Ovary (tissue), 9 donors: ENCODE results near the gene IL33. TPM values are rescaled to one million over a fixed set of nuclear protein-coding genes. Genes with fewer than 3 reads are reported as not detected.

Experiments used
- DNase-seq, 5 donors: peaks; one replicate each; pipeline ENCODE4 v3.0.0-alpha.2; 2019 to 2020
- H3K27ac ChIP-seq, 2 donors: fragments of 200-600 bp; one replicate each; pipeline versions ENCODE4 v1.5.1 to v1.8.0; 2019 to 2022
- H3K27me3 ChIP-seq: fragments of 200-600 bp; one replicate; pipeline ENCODE4 v1.8.0; 2022
- H3K36me3 ChIP-seq: fragments of 200-600 bp; sonication (generic); one replicate; pipeline ENCODE4 v1.5.1; 2019
- H3K4me1 ChIP-seq: one replicate; pipeline ENCODE4 v1.8.1; 2013; ENCODE audit warnings: mild to moderate bottlenecking, moderate library complexity; ENCODE audit not compliant: insufficient read depth
- H3K4me3 ChIP-seq: fragments of 200-600 bp; sonication (generic); one replicate; pipeline ENCODE4 v1.5.1; 2017
- H3K9me3 ChIP-seq, 2 donors: fragments of 200-600 bp in 1 of 2; sonication (generic) in 1 of 2; one replicate each; pipeline versions ENCODE4 v1.5.1 to v1.8.1; 2013 to 2019; ENCODE audit warnings: mild to moderate bottlenecking in 1 of 2, moderate library complexity in 1 of 2
- CTCF ChIP-seq, 3 donors: fragments of 450-650 bp in 2 of 3; fragments of 200-600 bp in 1 of 3; IDR thresholded peaks; one replicate each; pipeline versions ENCODE4 v1.5.1 to v1.8.0; 2016 to 2022; ENCODE audit warnings: antibody characterized with exemption in 3 of 3, mild to moderate bottlenecking in 1 of 3
- EP300 ChIP-seq: sonication (generic); formaldehyde crosslinking; IDR thresholded peaks from one replicate; pipeline ENCODE4 v1.6.1; 2017; ENCODE audit warnings: antibody characterized with exemption
- POLR2A ChIP-seq: fragments of 450-650 bp; IDR thresholded peaks from one replicate; pipeline ENCODE4 v1.6.1; 2017; ENCODE audit warnings: antibody characterized with exemption, mild to moderate bottlenecking, moderate library complexity
- WGBS, 3 donors: extraction: QIAGEN DNeasy Blood & Tissue Kit in 1 of 3; methylation state at CpG; one replicate each; pipeline versions ENCODE4 v1.1.5 to v1.1.7; 2013 to 2017; 5-methylcytosine and 5-hydroxymethylcytosine counted together
- intact Hi-C, 4 donors: fragments of 100-400 bp; cut with DNase I; formaldehyde crosslinking; loops; one replicate each; pipeline versions ENCODE4 v1.11.0 to v1.15.1; 2022 to 2023
- polyA plus RNA-seq, 2 donors: library from polyadenylated mRNA; stranded (reverse); fragments of 200-250 nt in 1 of 2; fragments of 350-450 nt in 1 of 2; fragmentation: Illumina TruSeq in 1 of 2; extraction: RNeasy Lipid Tissue Mini Kit (QIAGEN cat#74804) in 1 of 2; gene quantifications; one replicate each; pipeline ENCODE4 v1.2.3, GENCODE V29; 2013 to 2014
- total RNA-seq, 7 donors: library from RNA; depleted of rRNA in 2 of 7; stranded (reverse); fragments of >200 nt in 2 of 7; fragmentation: NEBNext Ultra II Directional in 3 of 7; extraction: Animal tissue kit (Norgen Biotek cat#: 25700) in 3 of 7; gene quantifications; one replicate each; pipeline versions ENCODE4 v1.1.0 to v1.2.4, GENCODE V29; 2016 to 2023
- donor health status: DM: no; HTN: no; CAD: no; lungs with moderate emphysema.
- donor health status: DM: no; HTN: no; CAD: no.
- donor health status: Bipolar disorder and iron deficiency.
- donor health status: DM: yes; HTN: yes; CAD: no.
- donor health status: DM: no; HTN: no; CAD: no.
- donor health status: DM: yes; HTN: yes; CAD: no.

Gene IL33
- total and polyA plus RNA-seq, 9 donors, result 3.1 to 31.4 (median 11.8) TPM

GRCh38 chr9:6197330-6197729 is 18.3 kb upstream of the IL33 start:
- no peaks in the 10 kb centered on the region for H3K27me3 ChIP-seq
- no peak for DNase-seq
- TF ChIP-seq POLR2A, result no peak
- TF ChIP-seq CTCF (IDR thresholded peaks at IDR 0.05), result no peak
- no peak for TF ChIP-seq EP300
- H3K9me3 ChIP-seq, result no peaks in the 10 kb centered on the region
- H3K36me3 ChIP-seq, result no peaks in the 10 kb centered on the region
- intact Hi-C loops, result loop anchor here in 2 of 4 donors (2.0 to 10.0 kb wide), 2 partner anchors 107 kb away; no protein-coding TSS in a partner anchor
- H3K27ac ChIP-seq, result no peak overlapping the region
- no peaks in the 10 kb centered on the region for H3K4me1 ChIP-seq
- 68 to 78% (median 77%) methylated on average over 3 of the region's 3 CpGs for WGBS, 3 donors
- H3K4me3 ChIP-seq, result no peak overlapping the region

- no peaks in the 10 kb centered on the region for H3K4me1 ChIP-seq
- H3K27me3 ChIP-seq, result no peaks in the 10 kb centered on the region
- TF ChIP-seq POLR2A (no peak), CTCF (IDR thresholded peaks at IDR 0.05) (no peak), EP300 (no peak)
- DNase-seq, result no peak
- H3K4me3 ChIP-seq, result no peak overlapping the region
- intact Hi-C loops, result loop anchor here in 1 of 4 donors (10.0 kb wide), 1 partner anchor 107 kb away; no protein-coding TSS in a partner anchor
- H3K36me3 ChIP-seq, result no peaks in the 10 kb centered on the region
- no peaks in the 10 kb centered on the region for H3K9me3 ChIP-seq
- H3K27ac ChIP-seq, result no peak overlapping the region
- WGBS, 3 donors, result 57 to 63% (median 60%) methylated on average over 4 of the region's 4 CpGs
These were observed 17.4 kb upstream of the IL33 start for GRCh38 chr9:6198251-6198650.

GRCh38 chr9:6199596-6199995 is 16.0 kb upstream of the IL33 start:
- H3K27ac ChIP-seq, result no peak overlapping the region
- intact Hi-C loops, result loop anchor here in 1 of 4 donors (10.0 kb wide), 1 partner anchor 105 kb away; no protein-coding TSS in a partner anchor
- TF ChIP-seq EP300 (no peak), CTCF (IDR thresholded peaks at IDR 0.05) (no peak), POLR2A (no peak)
- no peaks in the 10 kb centered on the region for H3K36me3 ChIP-seq
- no peak overlapping the region for H3K4me3 ChIP-seq
- H3K9me3 ChIP-seq, result no peaks in the 10 kb centered on the region
- WGBS, 3 donors, result 57 to 75% (median 69%) methylated on average over 3 of the region's 3 CpGs
- DNase-seq, result no peak
- H3K27me3 ChIP-seq, result no peaks in the 10 kb centered on the region
- H3K4me1 ChIP-seq, result no peaks in the 10 kb centered on the region

GRCh38 chr9:6200761-6201160 is 14.8 kb upstream of the IL33 start:
- Histone ChIP-seq H3K9me3 (no peaks in the 10 kb centered on the region), H3K4me3 (no peak overlapping the region), H3K4me1 (no peaks in the 10 kb centered on the region), H3K36me3 (no peaks in the 10 kb centered on the region), H3K27ac (no peak overlapping the region), H3K27me3 (no peaks in the 10 kb centered on the region)
- WGBS, 3 donors, result 91 to 96% (median 92%) methylated on average over 2 of the region's 2 CpGs
- DNase-seq, result no peak
- intact Hi-C loops, result no loop called here
- TF ChIP-seq POLR2A (no peak), EP300 (no peak), CTCF (IDR thresholded peaks at IDR 0.05) (no peak)
